HG03460 (cell line): ENCODE data around the gene CSNK1G1.
"Not testable (repeated sequence)": the region's sequence is repeated elsewhere in the genome, so short reads cannot be mapped to it uniquely, and the experiment has no call there.

Experiments used
- ATAC-seq: cut with Tn5 transposase; IDR thresholded peaks from one replicate; pipeline ENCODE4 v1.9.1; 2021; ENCODE audit not compliant: unreplicated experiment

Gene CSNK1G1

DNA sequence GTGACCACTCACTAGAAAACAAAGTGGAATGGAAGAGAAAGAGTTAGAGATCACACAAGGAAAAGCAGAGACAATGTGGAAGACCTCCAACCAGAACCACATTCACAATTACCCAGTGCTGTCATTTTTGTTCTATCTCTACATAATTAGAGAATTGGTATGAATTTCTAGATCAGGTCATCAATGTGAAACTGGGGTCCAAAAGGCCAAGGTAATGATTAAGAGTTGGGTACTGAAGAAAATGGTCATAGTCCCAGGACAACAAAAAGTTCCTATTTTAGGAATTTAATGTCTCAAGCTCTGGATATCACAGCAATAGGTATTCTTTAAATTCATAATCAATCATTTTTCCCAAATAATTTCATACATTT is 108.5 kb downstream of the CSNK1G1 start:
- ATAC-seq = no peak

GRCh38 chr15:64246364-64247189 is 109.4 kb downstream of the CSNK1G1 start:
- ATAC-seq = peak; percentile 79

- ATAC-seq = no peak
Measured at GRCh38 chr15:64245405-64245804, 110.6 kb downstream of the CSNK1G1 start.

DNA sequence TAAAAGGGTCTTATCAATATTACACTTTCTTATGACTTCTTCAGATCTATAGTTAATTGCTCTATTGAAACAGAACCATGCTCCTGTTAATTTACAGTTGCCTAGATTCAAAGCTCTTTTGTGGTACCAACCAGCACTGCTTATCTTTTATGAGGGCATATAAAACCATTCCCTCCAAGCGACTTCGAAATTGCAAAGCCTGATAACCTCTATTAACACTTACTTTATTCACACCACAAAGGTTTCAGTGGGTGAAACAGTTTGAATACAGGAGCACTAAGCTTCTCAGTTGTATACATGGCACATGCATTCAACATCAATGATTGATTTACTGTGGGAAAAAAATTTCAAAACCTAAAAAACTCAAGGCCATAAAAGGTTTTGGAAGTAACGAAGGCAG is 118.3 kb downstream of the CSNK1G1 start:
- no peak for ATAC-seq

DNA sequence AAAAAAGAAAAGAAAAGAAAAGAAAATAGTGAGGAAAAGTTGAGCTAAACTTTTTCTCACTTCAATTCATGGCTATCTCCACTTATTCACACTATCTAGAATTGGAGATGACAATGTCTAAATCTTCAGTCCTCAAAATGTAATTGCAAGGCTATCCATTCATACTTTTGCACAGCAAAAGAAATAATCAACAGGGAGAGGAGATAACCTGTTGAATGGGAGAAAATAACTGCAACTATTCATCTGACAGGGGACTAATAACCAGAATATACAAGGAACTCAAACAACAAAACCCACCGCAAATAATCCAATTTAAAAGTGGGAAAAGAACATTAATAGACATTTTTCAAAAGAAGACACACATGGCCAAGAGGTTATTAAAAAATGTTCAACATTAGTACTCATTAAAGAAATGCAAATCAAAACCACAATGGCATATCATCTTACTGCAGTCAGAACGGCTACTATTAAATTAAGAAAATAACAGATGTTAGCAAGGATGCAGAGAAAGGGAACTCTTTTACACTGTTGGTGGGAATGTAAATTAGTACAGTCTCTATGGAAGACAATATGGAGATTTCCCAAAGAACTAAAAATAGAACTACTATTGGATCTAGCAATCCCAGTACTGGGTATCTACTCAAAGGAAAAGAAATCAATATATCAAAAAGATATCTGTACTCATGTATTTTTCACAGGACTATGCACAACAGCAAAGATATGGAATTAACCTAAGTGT is 119.6 kb downstream of the CSNK1G1 start:
- no peak for ATAC-seq

GRCh38 chr15:64235552-64235951 is 120.4 kb downstream of the CSNK1G1 start:
- ATAC-seq = no peak

- no peak for ATAC-seq
Measured at GRCh38 chr15:64233299-64233698, 122.7 kb downstream of the CSNK1G1 start.

GRCh38 chr15:64232400-64232799 is 123.6 kb downstream of the CSNK1G1 start:
- ATAC-seq = no peak

- ATAC-seq = no peak
Measured at GRCh38 chr15:64229129-64229724, 126.7 kb downstream of the CSNK1G1 start.

- ATAC-seq = no peak
Measured at GRCh38 chr15:64225804-64226203, 130.2 kb downstream of the CSNK1G1 start.

DNA sequence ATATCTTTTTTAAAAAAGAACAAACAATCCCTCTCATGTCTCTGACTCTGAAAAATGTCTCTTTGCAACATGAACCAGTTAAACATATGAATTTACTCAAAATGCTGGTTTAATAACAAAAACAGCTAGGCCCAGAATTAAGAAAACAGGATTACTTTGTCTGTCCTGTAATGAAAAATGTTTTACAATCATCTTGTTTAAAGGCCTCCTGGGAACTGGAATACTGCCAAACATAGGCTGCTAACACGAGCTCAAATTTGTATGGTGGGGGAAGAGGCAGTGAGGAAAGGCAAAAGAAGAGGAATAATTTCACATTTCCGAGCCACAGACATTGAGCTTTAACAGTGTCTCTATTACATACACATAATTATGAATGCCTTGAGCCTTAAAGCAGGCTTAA is 131.5 kb downstream of the CSNK1G1 start:
- ATAC-seq = no peak

DNA sequence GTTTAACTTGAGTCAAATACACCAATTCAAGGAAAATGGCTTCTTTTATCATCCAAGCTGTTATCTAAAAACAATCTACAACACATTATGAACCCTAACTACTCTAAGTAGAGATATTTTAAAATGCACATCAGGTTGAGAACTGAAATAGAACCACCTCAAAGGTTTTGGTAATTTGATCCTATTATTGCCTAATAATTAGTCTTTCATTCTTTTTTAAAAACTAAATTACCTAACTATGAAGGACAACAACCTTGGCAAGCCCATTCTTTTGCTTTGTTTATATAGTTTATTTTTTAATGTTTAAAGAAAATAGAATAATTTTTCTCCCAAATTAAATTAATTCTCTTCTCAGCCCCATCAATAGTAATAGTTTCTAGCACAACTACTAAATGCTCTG is 132.1 kb downstream of the CSNK1G1 start:
- no peak for ATAC-seq

GRCh38 chr15:64222573-64223366 is 133.2 kb downstream of the CSNK1G1 start:
- ATAC-seq = no peak

DNA sequence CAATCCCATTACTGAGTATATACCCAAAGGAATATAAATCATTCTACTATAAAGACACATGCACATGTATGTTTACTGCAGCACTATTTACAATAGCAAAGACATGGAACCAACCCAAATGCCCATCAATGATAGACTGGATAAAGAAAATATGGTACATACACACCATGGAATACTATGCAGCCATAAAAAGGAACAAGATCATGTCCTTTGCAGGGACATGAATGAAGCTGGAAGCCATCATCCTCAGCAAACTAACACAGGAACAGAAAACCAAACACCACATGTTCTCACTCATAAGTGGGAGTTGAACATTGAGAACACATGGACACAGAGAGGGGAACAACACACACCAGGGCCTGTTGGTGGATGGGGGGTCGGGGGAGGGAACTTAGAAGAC is 134.1 kb downstream of the CSNK1G1 start:
- not testable (repeated sequence) for ATAC-seq

DNA sequence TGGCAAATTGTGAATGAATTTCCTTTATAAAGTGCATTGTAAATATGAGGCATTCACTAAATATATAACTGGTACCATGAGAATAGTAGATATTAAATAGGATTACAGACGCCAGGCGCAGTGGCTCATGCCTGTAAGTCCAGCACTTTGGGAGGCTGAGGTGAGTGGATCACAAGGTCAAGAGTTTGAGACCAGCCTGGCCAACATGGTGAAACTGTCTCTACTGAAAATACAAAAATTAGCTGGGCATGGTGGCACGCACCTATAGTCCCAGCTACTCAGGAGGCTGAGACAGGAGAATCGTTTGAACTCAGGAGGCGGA is 138.6 kb downstream of the CSNK1G1 start:
- not testable (repeated sequence) for ATAC-seq

GRCh38 chr15:64216730-64217428 is 139.1 kb downstream of the CSNK1G1 start:
- no peak for ATAC-seq

DNA sequence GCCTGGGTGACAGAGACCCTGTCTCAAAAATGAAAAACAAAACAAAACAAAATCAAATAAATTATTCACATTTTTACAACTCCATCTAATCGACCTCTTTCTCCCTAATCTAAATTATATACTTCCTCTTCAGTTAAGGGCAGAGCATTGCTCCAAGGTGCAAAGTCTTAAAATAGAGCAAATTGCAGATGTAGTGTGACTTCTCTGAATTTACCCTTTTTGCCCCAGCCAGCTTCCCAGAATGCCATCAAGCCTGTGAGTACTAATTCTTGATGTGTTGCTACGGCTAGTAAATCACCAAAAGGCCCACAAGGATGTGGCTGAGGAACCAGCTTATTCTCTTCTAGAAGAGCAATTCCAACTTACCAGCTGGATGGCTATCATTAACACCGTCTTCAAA is 139.8 kb downstream of the CSNK1G1 start:
- no peak for ATAC-seq

GRCh38 chr15:64213646-64214045 is 142.3 kb downstream of the CSNK1G1 start:
- no peak for ATAC-seq

- ATAC-seq = no peak
Measured at GRCh38 chr15:64211696-64212095, 144.3 kb downstream of the CSNK1G1 start.

GRCh38 chr15:64210371-64210770 is 145.6 kb downstream of the CSNK1G1 start:
- ATAC-seq = no peak
